ENCODE measurements around the gene PHF1.

The PHF1 gene

GRCh38 chr6:33433001-33433543 lies 22.3 kb downstream of the PHF1 start:
- DNase-seq (ENCODE audit: low spot score): no peak

GRCh38 chr6:33433544-33434191 lies 22.9 kb downstream of the PHF1 start:
- DNase-seq (ENCODE audit: low spot score): no peak

DNA sequence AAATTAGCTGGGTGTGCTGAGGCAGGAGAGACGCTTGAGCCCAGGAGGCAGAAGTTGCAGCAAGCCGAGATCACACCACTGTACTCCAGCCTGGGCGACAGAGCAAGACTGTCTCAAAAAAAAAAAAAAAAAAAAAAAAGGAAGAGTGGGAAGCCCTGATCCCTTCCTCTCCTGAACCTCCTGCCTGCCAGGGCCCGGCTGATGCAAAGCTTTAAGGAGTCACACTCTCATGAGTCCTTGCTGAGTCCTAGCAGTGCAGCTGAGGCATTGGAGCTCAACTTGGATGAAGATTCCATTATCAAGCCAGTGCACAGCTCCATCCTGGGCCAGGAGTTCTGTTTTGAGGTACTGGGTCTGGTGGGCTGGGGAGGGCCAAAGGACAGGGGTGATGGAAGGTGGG lies 24.1 kb downstream of the PHF1 start:
- no peak for DNase-seq (ENCODE audit: low spot score)

DNA sequence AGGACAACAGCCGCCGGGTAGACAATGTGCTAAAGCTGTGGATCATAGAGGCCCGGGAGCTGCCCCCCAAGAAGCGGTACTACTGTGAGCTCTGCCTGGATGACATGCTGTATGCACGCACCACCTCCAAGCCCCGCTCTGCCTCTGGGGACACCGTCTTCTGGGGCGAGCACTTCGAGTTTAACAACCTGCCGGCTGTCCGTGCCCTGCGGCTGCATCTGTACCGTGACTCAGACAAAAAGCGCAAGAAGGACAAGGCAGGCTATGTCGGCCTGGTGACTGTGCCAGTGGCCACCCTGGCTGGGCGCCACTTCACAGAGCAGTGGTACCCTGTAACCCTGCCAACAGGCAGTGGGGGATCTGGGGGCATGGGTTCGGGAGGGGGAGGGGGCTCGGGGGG lies 26.9 kb downstream of the PHF1 start:
- no peak for DNase-seq (ENCODE audit: low spot score)

GRCh38 chr6:33438978-33439594 lies 28.3 kb downstream of the PHF1 start:
- DNase-seq (ENCODE audit: low spot score): no peak

DNA sequence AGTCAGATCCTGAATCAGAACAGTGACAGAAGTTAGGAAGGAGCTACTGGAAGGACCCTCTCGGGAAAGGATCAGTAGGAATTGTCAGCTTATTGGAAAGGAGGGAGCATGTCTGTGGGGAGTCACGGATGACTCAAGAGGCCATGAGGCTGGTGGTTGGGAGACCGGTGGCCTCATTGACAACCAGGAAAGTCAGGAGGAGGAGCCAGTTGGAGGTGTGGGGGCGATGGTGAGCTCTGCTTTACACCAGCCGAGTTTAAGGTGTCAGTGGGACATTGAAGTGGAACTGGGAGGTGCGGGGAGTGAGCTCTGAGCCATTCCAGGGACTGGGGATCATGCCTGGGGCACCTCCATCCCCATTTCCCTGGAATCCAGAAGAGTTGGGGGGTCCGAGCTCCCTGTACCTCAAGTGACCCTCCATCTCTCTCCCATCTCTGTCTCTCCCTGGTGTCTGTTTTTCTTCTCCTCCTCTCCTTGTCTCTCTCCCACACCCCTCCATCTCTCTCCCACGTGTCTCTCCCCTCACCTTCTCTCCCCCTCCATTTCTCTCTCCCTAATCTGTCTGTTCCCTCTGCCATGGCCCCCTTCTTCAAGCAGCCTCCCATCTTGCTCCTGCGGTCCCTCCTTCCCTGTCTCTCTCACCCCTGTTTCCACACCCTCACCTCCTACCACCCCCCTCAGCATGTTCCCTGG lies 29.3 kb downstream of the PHF1 start:
- DNase-seq (ENCODE audit: low spot score): no peak

GRCh38 chr6:33440649-33441309 lies 30.0 kb downstream of the PHF1 start:
- no peak for DNase-seq (ENCODE audit: low spot score)

DNA sequence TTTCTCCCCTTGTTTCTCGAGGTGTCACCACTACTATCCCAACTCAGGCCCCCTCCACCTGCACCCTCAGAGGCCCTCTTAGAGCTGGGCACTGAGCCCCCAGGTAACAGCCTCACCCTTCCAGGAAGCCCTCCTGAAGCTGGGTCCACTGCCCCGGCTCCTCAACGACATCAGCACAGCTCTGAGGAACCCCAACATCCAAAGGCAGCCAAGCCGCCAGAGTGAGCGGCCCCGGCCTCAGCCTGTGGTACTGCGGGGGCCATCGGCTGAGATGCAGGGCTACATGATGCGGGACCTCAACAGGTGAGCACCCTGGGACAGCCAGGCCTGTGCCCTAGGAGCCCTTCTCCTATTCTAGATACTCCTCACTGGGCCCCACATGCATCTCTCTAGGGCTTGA lies 30.6 kb downstream of the PHF1 start:
- no peak for DNase-seq (ENCODE audit: low spot score)

GRCh38 chr6:33442283-33442682 lies 31.5 kb downstream of the PHF1 start:
- no peak for DNase-seq (ENCODE audit: low spot score)

DNA sequence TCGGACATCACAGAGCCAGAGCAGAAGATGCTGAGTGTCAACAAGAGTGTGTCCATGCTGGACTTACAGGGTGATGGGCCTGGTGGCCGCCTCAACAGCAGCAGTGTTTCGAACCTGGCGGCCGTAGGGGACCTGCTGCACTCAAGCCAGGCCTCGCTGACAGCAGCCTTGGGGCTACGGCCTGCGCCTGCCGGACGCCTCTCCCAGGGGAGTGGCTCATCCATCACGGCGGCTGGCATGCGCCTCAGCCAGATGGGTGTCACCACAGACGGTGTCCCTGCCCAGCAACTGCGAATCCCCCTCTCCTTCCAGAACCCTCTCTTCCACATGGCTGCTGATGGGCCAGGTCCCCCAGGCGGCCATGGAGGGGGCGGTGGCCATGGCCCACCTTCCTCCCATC lies 32.2 kb downstream of the PHF1 start:
- no peak for DNase-seq (ENCODE audit: low spot score)

- no peak for DNase-seq (ENCODE audit: low spot score)
Measured at GRCh38 chr6:33443619-33444504, 33.0 kb downstream of the PHF1 start.

DNA sequence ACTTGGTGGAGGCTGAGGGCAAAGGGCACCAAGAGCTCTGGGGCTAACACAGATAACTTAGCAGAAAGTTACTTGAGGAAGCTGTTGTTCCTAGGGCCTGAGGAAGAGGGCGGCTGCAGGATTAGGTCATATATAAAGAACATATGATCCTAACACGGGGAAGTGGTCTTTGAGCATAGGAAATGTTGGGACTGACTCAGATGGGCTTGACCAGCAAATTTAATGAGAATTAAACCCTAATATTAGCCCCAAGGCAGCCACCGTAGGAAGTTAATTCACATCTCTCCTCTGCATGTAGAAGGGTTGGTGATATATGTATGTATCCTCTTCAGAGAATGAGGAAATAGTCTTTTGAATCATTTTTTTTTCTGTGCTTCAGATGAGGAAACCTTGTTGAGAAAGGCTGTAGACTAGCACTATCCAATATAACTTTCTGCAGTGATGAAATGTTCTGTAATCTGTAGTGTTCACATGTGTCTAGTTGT lies 34.3 kb downstream of the PHF1 start:
- no peak for DNase-seq (ENCODE audit: low spot score)

GRCh38 chr6:33446356-33446755 lies 35.5 kb downstream of the PHF1 start:
- DNase-seq (ENCODE audit: low spot score): no peak

- DNase-seq (ENCODE audit: low spot score): no peak
Measured at GRCh38 chr6:33450434-33450833, 39.6 kb downstream of the PHF1 start.

DNA sequence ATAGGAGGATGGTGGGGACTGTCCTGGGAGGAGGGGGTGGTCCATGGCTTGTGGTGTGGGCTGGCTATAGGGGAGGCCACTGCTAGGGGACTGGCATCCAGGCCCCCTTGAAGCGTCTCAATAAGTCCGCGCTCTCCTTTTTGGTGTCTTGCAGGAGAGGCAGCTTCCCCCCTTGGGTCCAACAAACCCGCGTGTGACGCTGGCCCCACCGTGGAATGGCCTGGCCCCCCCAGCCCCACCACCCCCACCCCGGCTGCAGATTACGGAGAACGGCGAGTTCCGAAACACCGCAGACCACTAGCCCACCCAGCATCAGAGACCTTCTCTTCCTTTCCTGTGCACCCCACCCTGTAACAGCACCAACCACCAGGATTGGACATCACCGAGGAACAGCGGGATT lies 40.8 kb downstream of the PHF1 start:
- DNase-seq (ENCODE audit: low spot score): no peak

DNA sequence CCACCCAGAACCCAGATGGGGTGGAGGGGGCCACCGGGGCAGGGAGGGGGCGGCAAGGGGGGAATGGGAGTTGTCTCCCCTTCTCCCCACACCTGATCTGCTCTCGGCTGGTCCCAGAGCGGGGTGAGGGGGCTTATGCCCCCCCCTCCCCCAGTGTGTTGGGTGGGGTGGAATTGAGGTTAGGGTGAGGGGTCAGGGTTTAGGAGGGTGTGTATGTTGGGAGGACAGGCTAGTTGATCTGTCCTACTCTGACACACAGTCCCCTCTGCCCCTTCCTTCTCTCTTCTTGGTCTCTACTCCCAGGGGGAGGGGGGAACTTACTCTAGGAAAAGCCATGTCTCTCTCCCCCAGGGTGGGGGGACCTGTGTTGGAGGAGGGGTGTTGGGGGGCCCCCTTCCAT lies 41.7 kb downstream of the PHF1 start:
- DNase-seq (ENCODE audit: low spot score): no peak

DNA sequence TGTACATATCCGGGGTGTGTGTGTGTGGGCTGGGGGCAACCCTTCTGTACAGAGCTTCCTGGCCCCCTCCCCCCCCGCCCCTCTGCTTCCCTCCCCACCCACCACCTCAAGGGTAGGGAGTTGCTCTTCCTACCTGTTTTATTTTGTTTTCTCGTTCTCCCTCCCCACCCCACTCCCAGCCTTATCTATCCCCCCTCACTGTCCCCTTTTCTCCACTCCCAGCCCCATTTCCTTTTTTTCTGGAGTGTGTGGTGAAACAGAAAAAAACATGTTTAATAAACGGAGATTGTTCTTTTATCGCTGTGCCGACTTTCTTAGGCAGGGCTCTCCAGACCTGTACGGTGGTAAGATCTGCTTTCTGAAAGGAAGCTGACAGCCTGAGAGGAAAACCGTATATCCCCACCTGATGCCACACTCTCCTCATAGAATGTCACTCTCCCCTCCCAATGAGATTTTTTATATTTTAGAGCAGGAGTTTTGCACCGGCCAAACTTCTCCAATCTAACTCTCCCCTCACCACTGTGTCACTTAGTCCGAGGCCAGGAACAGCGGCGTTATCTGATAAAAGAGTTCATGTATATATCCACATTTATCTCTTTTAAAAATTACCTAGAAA lies 42.7 kb downstream of the PHF1 start:
- no peak for DNase-seq (ENCODE audit: low spot score)

DNA sequence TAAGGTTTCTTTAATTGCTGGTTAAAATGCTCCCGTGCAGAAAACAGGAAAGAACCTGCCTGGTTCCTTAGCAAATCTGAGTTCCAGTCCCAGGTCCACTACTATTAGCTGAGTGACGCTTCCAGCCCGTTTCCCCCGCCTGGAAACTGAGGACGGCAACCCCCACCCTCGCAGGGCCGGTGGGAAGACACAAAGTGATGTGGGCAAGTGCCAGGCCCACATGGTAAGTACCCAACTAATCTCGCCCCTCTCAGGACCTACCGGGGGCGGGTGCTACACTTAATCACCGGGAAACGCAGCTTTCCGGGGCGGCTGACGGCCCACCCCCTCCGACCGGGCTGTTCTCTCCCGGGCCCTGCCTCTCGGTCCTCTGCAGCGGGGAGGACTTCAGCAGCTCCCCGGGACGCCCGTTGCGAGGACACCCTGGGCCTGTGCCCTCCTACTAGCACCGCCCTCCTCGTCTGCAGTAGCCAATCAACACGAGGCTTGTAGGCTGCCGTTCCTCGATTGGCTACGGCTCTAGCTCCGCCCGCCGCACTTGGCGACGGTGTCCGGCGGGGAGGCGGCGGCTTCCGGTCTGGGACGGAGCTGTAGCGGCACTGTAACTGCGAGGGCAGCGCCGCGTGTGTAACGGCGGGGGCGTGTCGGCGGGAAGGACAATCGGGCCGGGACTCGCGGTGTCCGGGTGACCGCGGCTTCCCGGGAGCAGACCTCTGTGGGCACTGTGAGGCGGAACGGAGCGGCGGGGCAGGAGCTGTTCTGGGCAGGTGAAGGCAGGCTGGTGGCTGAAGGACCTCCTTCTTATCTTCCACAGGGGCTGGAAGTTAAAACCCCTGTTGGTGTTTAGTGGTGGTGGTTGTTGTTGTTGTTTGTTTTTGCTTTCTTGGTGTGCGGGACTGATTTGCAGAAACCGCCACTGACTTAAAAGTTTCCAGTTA lies 43.5 kb downstream of the PHF1 start, which contains the start of gene ZBTB9:
Gene ZBTB9 (plus strand): TSS at position 568 of the 938 bp plus-strand sequence. CDS start 525 bp downstream, outside the sequence.
- peak; percentile 100 for DNase-seq (ENCODE audit: low spot score)

- DNase-seq (ENCODE audit: low spot score): no peak
Measured at GRCh38 chr6:33455051-33455450, 44.2 kb downstream of the PHF1 start.

DNA sequence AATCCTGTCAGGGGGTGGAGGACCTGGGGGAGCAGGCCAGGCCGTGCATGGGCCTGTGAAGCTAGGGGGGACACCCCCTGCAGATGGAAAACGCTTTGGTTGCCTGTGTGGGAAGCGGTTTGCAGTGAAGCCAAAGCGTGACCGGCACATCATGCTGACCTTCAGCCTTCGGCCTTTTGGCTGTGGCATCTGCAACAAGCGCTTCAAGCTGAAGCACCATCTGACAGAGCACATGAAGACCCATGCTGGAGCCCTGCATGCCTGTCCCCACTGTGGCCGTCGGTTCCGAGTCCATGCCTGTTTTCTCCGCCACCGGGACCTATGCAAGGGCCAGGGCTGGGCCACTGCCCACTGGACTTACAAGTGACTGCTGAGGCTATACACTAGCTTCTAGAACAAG lies 45.3 kb downstream of the PHF1 start:
- DNase-seq (ENCODE audit: low spot score): no peak

Measured in AG08395 (cell line).